GM21515 (cell line): Measurements from ENCODE around the gene TRNP1.
"Not testable (repeated sequence)": the region's sequence is repeated elsewhere in the genome, so short reads cannot be mapped to it uniquely, and the experiment has no call there.

Experiments
- ATAC-seq: cut with Tn5 transposase; IDR thresholded peaks from one replicate; pipeline ENCODE4 v1.9.1; 2021; ENCODE audit not compliant: unreplicated experiment

Gene TRNP1

GRCh38 chr1:26972390-26972789 lies 21.1 kb upstream of the TRNP1 start:
- ATAC-seq: no peak

DNA sequence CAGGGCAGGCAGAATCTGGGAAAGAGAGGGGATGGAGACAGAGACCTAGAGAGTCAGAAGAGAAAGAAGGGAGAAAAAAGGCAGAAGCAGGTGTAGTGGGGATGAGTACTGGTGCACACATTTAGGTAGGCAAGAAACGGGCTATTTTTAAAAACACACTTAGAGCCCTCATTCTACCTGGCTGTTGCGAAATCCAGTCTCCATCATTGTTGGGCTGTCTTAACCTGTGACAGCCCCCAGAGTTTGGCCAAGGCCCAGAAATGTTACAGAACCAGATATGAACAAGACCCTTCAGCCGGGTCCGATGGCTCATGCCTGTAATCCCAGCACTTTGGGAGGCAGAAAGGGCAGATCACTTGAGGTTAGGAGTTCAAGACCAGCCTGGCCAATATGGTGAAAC lies 20.7 kb upstream of the TRNP1 start:
- ATAC-seq: no peak

DNA sequence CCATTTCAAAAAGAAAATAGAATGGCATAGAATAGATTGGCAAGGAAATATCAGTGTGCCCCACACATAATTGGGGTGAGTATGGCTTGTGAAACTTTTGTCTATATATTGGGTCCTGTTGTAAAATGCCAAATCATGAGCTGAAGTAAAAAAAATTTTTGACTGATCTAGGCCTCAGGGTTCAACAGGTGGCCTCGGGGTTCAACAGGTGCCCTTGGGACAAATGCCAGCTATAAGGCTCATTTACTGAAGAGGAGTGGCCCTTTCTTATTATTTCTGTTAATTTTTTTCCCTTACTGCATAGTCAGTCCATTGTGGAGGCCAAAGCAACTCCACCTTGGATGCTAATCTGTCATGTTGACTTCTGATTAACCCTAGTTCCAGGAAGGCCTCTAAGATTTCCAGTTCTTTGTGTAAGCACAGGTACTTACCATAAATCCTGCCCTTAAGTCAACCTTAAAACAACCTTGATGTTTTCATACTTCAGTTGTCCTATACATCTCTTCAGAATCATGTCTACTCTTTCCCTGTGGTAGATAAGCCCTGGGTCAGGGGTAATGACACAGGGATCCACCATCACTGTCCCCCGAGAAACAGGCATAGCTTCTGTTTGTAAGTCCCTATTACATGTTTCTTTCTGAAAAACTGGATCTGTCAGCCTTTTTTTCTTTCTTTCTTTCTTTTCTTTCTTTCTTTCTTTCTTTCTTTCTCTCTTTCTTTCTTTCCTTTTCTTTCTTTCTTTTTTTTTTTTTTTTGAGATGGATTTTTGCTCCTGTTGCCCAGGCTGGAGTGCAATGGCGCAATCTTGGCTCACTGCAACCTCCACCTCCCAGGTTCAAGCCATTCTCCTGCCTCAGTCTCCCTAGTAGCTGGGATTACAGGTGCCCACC lies 16.6 kb upstream of the TRNP1 start:
- no peak for ATAC-seq

DNA sequence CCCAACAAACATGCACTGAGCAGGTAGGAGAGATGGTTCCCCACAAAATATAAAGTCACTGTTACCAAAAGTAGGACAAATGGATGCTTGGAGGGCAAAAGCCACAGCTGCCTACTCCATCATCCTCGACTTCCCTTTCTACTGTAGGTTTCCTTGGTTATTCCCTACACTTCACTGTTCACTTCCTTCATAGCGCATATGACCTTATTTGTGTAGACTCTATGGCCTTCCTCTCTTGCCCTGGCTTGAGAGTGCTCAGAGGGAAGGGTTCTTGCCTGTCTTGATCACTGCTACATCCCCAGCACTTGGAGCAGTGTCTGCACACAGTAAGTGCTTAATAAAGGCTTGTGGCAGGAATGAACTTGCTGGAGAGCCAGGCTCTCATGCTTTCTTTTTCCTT lies 14.6 kb upstream of the TRNP1 start:
- no peak for ATAC-seq

GRCh38 chr1:26981146-26981846 lies 12.2 kb upstream of the TRNP1 start:
- no peak for ATAC-seq

GRCh38 chr1:26983863-26984262 lies 9.6 kb upstream of the TRNP1 start:
- no peak for ATAC-seq

DNA sequence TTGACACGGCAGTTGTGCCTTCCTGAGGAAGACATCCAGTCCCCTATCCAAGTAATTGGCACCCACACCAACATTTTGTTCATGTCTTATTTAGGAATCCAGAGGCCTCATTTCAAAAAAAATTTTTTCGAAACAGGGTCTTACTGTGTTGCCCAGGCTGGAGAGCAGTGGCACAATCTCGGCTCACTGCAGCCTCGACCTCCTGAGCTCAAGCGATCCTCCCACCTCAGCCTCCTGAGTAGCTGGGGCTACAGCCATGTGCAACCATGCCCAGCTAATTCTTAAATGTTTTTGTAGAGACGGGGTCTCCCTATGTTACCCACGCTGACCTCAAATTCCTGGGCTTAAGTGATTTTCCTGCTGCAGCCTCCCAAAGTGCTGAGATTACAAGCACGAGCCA lies 9.2 kb upstream of the TRNP1 start:
- ATAC-seq: no peak

- no peak for ATAC-seq
These were observed 6.8 kb upstream of the TRNP1 start for GRCh38 chr1:26986658-26987057.

DNA sequence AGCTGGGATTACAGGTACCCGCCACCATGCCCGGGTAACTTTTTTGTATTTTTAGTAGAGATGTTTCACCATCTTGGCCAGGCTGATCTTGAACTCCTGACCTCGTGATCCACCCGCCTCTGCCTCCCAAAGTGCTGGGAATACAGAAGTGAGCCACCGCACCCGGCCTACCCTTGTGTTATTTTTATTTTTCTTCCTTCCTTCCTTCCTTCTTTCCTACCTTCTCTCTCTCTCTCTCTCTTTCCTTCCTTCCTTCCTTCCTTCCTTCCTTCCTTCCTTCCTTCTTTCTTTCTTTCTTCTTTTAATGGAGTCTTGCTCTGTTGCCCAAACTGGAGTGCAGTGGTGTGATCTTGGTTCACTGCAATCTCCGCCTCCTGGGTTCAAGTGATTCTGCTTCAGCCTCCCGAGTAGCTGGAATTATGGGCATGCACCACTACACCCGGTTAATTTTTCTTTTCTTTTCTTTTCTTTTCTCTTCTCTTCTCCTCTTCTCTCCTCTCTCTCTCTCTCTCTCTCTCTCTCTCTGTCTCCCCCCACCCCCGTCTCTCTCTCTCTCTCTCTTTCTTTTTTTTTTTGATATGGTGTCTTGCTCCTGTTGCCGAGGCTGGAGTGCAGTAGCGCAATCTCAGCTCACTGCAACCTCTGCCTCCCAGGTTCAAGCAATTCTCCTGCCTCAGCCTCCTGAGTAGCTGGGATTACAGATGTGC lies 3.9 kb upstream of the TRNP1 start:
- not testable (repeated sequence) for ATAC-seq

DNA sequence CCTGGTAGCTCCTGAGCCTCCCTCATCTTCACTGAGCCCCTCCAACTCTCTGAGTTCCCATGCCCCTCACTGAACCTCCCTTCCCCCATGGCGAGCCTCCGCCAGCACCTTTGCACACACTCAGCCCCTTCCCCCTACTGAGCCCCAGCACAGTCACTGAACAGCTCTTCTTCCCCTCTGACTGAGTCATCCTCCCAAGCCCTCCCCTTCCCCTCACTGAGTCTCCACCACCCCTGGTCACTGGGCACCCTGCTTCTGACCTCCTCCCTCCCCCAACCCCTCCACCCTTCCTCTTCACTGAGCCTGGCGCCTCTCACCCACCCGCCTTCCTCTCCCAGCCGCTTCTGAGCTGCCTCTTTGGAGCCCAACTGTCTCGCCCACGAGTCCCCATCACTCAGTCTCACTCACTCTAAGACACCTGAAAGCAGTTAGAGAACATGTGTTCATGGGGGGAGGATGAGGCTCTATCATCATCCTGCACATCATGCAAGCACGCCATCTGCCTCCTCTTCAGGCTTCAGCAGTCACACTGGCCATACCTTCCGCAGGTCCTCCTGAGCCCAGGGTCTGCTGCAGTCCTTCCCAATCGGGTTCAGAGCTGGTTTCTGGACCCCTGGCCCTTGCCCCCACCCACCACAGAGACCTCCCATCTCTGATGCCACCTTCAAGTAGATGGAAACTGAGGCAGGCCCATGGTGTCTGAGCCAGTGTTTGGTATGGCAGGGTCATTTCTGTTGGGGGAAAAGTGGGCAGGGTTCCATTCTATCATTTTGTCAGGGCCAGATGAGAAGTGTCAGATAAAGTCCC lies 2.0 kb upstream of the TRNP1 start:
- ATAC-seq: no peak

DNA sequence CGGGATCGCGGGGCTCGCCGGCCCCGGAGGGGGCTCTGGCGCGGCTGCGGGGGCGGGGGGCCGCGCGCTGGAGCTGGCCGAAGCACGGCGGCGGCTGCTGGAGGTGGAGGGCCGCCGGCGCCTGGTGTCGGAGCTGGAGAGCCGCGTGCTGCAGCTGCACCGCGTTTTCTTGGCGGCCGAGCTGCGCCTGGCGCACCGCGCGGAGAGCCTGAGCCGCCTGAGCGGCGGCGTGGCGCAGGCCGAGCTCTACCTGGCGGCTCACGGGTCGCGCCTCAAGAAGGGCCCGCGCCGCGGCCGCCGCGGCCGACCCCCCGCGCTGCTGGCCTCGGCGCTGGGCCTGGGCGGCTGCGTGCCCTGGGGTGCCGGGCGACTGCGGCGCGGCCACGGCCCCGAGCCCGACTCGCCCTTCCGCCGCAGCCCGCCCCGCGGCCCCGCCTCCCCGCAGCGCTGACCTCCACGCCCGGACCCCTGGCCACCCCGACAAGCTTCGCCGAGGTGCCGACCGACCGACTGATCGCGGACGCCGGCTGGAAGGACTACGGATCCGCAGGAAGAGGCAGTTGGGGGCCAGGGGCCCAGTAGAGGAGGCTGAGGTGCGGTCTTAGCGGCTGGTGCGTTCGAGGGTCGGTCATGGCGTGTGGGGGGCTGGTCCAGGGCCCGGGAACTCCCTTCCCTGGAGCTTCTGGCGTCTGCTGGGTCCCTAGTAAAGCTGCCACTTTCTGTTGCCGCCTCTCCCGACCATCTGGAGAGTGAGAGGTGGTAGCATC lies 711 bp downstream of the TRNP1 start:
- ATAC-seq: peak; percentile 8

GRCh38 chr1:26994787-26995517 lies 1.5 kb downstream of the TRNP1 start:
- ATAC-seq: no peak

DNA sequence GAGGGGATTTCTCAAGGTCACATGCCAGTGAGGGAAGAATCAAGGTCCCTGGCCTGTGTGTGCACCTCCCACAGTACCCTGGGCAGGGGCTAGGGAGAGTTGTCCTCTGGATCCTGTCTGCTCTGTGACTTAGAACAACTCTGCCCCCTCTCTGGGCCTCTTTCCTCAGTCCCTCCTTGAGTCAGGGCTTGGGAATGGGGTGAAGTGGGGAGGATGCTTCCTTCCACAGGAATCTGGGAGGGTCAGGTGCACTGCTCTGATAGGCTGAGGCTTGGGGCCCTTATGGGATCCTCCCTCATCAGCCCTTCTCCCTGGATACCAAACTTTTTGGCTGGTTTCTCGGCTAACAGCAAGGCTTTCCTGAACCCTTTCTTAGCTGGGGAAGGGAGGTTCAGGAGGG lies 2.5 kb downstream of the TRNP1 start:
- ATAC-seq: no peak

GRCh38 chr1:26996665-26997064 lies 3.2 kb downstream of the TRNP1 start:
- no peak for ATAC-seq

DNA sequence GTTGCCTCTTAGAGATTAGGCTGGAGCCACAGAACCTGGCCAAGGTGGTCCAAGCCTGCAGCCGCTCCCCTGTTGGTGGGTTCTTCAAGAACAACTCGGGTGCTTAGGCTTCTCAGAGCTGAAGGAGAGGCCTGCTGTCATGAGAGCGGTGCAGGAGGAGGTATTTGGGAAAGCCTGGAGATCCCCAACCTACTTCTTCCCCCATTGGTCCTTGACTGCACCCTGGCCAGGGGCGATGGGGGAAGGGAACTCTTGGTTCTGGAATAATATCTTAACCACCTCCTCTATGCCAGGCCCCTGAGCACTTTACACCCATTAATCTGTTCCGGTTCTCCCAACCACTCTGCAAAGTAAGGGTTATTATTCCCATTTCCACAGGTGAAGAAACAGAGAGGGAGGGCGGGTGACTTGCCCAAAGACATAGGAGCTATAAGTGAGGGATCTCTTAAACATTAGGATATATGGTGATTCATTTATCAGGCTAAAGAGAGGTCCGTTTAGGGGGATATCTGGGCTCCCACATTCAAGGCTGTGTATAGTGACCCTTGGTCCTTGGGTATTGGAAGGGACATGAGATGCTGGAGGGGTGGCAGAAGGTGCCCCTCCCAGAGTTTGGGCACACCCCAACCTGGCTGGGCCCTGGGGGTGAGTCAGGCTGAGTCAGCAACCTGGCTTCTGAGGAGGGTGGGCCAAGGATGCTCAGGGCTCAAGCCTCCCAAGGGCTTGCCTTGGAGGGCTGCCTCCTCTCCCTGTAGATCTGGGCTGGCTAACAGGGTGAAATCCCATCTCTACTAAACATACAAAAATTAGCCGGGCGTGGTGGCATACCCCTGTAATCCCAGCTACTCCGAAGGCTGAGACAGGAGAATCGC lies 5.2 kb downstream of the TRNP1 start:
- ATAC-seq: no peak

DNA sequence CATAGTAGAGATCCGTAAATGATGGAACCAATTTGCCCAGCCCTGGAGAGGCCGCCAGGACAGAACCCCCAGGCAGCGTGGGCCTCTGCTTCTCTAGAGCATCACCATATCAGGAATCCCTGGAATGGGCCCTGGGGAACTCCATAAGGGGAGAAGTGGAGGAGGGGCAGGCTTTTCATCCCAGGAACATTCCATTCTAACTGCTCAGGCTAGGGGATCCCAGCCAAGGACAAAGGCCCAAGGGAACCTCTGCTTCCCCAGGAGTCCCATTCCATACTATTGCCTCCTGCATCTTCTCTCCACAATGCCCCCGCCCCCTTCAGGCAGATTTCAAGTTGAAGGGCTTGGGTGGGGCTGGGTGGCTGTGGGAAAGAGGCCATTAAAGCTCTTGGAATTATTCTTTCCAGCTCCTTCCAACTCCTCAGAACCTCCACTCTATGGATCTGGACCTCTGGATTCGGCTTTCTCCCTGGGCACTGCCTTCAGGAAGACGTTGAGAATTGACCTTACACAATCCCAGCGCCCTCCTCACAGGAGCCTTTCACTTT lies 6.0 kb downstream of the TRNP1 start:
- no peak for ATAC-seq

- no peak for ATAC-seq
These were observed 6.8 kb downstream of the TRNP1 start for GRCh38 chr1:27000090-27000816.
